ENCODE measurements around the gene TSC2. TPM values are rescaled to one million over a fixed set of nuclear protein-coding genes. Genes with fewer than 3 reads are reported as not detected.

The TSC2 gene
- total RNA-seq, 1 experiment from 2014 or later, result 134 TPM

DNA sequence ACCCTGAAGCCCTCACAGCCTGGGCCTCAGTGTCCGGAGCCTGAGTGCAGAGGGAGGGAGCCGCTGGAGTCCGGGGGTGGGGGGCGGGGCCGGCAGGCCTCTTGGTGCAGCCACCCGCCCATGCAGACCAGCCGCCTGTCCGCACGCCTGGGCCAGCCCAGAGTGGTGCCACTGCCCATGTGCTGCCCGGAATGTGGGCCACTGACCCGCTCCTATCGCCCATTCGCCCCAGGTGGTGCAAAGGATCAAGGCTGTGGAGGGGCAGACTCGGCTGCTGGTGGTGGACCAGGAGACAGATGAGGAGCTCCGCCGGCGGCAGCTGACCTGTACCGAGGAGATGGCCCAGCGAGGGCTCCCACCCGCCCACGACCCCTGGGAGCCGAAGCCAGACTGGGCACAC lies 18.4 kb upstream of the TSC2 start:
- ChIA-PET POLR2A (no interaction called here), CTCF (interaction anchor here (0.8 to 2.7 kb wide), 3 partner anchors 13 to 25 kb away, joined by 3 to 12 read pairs (median 3); partner anchors contain the start of genes NTHL1 and TSC2)
- no peaks in the 10 kb centered on the region for H3K36me3 Mint-ChIP-seq
- no peak overlapping the region for H3K4me3 Mint-ChIP-seq
- H3K4me1 Mint-ChIP-seq, result peaks cover 4% of the 10 kb centered on the region; the same call in 1 of the 2 replicates
- no peak overlapping the region for H3K27ac Mint-ChIP-seq
- peaks cover 26% of the 10 kb centered on the region for H3K27me3 Mint-ChIP-seq (ENCODE audit: low read depth)
- TF ChIP-seq ZNF263 (CRISPR knock-in tag; IDR thresholded peaks at IDR 0.05; ENCODE audit: low read depth), result 0 out of 2 replicates have a peak, but pooled peaks have one; percentile 19
- TF ChIP-seq, protein P1, sequence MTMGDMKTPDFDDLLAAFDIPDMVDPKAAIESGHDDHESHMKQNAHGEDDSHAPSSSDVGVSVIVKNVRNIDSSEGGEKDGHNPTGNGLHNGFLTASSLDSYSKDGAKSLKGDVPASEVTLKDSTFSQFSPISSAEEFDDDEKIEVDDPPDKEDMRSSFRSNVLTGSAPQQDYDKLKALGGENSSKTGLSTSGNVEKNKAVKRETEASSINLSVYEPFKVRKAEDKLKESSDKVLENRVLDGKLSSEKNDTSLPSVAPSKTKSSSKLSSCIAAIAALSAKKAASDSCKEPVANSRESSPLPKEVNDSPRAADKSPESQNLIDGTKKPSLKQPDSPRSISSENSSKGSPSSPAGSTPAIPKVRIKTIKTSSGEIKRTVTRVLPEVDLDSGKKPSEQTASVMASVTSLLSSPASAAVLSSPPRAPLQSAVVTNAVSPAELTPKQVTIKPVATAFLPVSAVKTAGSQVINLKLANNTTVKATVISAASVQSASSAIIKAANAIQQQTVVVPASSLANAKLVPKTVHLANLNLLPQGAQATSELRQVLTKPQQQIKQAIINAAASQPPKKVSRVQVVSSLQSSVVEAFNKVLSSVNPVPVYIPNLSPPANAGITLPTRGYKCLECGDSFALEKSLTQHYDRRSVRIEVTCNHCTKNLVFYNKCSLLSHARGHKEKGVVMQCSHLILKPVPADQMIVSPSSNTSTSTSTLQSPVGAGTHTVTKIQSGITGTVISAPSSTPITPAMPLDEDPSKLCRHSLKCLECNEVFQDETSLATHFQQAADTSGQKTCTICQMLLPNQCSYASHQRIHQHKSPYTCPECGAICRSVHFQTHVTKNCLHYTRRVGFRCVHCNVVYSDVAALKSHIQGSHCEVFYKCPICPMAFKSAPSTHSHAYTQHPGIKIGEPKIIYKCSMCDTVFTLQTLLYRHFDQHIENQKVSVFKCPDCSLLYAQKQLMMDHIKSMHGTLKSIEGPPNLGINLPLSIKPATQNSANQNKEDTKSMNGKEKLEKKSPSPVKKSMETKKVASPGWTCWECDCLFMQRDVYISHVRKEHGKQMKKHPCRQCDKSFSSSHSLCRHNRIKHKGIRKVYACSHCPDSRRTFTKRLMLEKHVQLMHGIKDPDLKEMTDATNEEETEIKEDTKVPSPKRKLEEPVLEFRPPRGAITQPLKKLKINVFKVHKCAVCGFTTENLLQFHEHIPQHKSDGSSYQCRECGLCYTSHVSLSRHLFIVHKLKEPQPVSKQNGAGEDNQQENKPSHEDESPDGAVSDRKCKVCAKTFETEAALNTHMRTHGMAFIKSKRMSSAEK (CRISPR knock-in tag; IDR thresholded peaks at IDR 0.05; ENCODE audit: borderline replicate concordance), result no peak
- no peaks in the 10 kb centered on the region for H3K9me3 Mint-ChIP-seq
- DNase-seq (ENCODE audit: low spot score) (no peak), ATAC-seq (no peak)

- Mint-ChIP-seq H3K4me3 (no peak overlapping the region), H3K27ac (no peak overlapping the region), H3K36me3 (no peaks in the 10 kb centered on the region), H3K4me1 (0 out of 2 replicates have a peak, but pooled peaks cover 4% of the 10 kb centered on the region), H3K27me3 (ENCODE audit: low read depth) (peaks cover 22% of the 10 kb centered on the region), H3K9me3 (no peaks in the 10 kb centered on the region)
- ATAC-seq, result no peak
- TF ChIP-seq, protein P2, sequence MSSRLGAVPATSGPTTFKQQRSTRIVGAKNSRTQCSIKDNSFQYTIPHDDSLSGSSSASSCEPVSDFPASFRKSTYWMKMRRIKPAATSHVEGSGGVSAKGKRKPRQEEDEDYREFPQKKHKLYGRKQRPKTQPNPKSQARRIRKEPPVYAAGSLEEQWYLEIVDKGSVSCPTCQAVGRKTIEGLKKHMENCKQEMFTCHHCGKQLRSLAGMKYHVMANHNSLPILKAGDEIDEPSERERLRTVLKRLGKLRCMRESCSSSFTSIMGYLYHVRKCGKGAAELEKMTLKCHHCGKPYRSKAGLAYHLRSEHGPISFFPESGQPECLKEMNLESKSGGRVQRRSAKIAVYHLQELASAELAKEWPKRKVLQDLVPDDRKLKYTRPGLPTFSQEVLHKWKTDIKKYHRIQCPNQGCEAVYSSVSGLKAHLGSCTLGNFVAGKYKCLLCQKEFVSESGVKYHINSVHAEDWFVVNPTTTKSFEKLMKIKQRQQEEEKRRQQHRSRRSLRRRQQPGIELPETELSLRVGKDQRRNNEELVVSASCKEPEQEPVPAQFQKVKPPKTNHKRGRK (CRISPR knock-in tag; IDR thresholded peaks at IDR 0.05; ENCODE audit: borderline replicate concordance), result no peak
- TF ChIP-seq ZNF121 (CRISPR knock-in tag; IDR thresholded peaks at IDR 0.05), result 0 out of 2 replicates have a peak, but pooled peaks have one; percentile 15
- CTCF ChIA-PET, result interaction anchor here (0.8 to 2.7 kb wide), 4 partner anchors 12 to 26 kb away, joined by 3 to 12 read pairs (median 3); partner anchors contain the start of genes NTHL1 and TSC2
- DNase-seq (ENCODE audit: low spot score), result no peak
- POLR2A ChIA-PET, result no interaction called here
Measured at GRCh38 chr16:2030036-2030435, 17.7 kb upstream of the TSC2 start.

DNA sequence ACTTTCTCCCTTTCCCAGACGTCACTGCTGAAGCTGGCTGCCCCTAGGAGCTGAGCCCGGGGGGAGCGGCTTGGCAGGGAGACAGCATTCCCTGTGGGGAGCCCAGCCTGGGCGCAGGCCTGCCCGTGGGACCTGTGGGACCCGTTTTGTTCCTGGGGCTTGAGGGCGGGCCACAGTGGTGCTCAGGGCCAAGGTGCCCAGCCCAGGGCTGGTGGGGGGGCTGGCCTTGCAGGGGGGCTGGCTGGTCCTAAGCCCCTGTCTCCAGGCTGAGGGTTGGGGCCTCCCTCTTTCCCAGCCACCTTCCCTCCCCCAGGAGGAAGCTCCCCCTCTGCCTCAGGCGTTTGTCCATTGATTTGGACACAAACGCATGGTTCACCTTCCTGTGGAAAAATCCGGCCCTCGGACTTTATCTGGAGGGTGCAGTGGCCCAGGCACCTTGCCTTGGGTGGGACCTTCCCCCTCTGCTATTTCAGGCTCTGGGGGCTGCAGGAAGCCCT lies 16.7 kb upstream of the TSC2 start:
- ChIA-PET POLR2A (no interaction called here), CTCF (interaction anchor here (2.4 to 2.7 kb wide), 2 partner anchors 27 to 110 kb away, joined by 7 to 12 read pairs; no protein-coding TSS in a partner anchor)
- Mint-ChIP-seq H3K27me3 (ENCODE audit: low read depth) (peaks cover 13% of the 10 kb centered on the region), H3K36me3 (no peaks in the 10 kb centered on the region), H3K4me1 (0 out of 2 replicates have a peak, but pooled peaks cover 4% of the 10 kb centered on the region), H3K9me3 (no peaks in the 10 kb centered on the region), H3K27ac (no peak overlapping the region), H3K4me3 (no peak overlapping the region)
- ATAC-seq (no peak), DNase-seq (ENCODE audit: low spot score) (no peak)
- TF ChIP-seq ELF4 (CRISPR knock-in tag; IDR thresholded peaks at IDR 0.05; ENCODE audit: low read depth), result no peak
- TF ChIP-seq, protein P3, sequence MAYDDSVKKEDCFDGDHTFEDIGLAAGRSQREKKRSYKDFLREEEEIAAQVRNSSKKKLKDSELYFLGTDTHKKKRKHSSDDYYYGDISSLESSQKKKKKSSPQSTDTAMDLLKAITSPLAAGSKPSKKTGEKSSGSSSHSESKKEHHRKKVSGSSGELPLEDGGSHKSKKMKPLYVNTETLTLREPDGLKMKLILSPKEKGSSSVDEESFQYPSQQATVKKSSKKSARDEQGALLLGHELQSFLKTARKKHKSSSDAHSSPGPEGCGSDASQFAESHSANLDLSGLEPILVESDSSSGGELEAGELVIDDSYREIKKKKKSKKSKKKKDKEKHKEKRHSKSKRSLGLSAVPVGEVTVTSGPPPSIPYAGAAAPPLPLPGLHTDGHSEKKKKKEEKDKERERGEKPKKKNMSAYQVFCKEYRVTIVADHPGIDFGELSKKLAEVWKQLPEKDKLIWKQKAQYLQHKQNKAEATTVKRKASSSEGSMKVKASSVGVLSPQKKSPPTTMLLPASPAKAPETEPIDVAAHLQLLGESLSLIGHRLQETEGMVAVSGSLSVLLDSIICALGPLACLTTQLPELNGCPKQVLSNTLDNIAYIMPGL (CRISPR knock-in tag; IDR thresholded peaks at IDR 0.05), result no peak
- TF ChIP-seq TEAD4 (CRISPR knock-in tag; IDR thresholded peaks at IDR 0.05), result no peak
- TF ChIP-seq ZNF281 (CRISPR knock-in tag; IDR thresholded peaks at IDR 0.05), result no peak
- TF ChIP-seq, protein P4, sequence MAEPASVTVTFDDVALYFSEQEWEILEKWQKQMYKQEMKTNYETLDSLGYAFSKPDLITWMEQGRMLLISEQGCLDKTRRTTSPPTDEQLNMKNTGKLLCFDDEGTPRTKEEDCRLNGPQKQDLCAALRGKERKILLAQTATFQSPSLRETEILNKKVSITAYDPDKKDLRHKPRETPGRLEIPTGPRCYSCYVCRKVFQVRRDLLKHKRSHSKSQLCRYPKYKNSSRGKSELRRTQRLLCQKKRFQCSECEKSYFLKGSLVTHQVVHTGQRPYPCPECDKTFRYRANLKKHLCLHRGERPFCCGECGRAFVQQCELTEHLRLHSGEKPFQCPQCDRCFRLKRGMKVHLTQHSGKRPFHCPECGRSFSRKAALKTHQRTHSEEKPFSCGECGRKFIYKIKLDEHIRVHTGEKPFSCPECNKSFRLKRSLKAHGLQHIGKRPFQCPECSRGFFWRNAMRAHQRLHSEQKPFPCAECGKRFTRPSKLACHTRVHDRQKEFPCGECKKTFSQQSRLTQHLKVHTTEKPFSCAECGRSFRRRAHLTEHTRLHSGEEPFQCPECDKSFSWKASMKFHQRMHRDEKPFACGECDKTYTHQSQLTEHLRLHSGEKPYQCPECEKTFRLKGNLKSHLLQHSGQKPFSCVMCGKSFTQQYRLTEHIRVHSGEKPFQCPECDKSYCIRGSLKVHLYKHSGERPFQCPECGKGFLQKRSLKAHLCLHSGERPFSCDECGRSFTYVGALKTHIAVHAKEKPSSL (CRISPR knock-in tag; conservative IDR thresholded peaks at IDR 0.05), result no peak
- no peak for TF ChIP-seq ZNF317 (CRISPR knock-in tag; IDR thresholded peaks at IDR 0.05; ENCODE audit: borderline replicate concordance, low read depth)
- no peak for TF ChIP-seq ZNF232 (CRISPR knock-in tag; IDR thresholded peaks at IDR 0.05)
- no peak for TF ChIP-seq GRHL2 (CRISPR knock-in tag; IDR thresholded peaks at IDR 0.05; ENCODE audit: insufficient replicate concordance, severe bottlenecking)
- TF ChIP-seq ATF1 (CRISPR knock-in tag; IDR thresholded peaks at IDR 0.05), result no peak
- TF ChIP-seq, protein P5, sequence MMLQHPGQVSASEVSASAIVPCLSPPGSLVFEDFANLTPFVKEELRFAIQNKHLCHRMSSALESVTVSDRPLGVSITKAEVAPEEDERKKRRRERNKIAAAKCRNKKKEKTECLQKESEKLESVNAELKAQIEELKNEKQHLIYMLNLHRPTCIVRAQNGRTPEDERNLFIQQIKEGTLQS (CRISPR knock-in tag; conservative IDR thresholded peaks at IDR 0.05), result no peak
- TF ChIP-seq ZNF416 (CRISPR knock-in tag; IDR thresholded peaks at IDR 0.05), result no peak
- no peak for TF ChIP-seq CDX4 (CRISPR knock-in tag; IDR thresholded peaks at IDR 0.05; ENCODE audit: borderline replicate concordance)
